SK-N-SH (cell line): ENCODE data around the gene EFHB. TPM values are rescaled to one million over a fixed set of nuclear protein-coding genes. Genes with fewer than 3 reads are reported as not detected.

Source experiments
- CTCF ChIA-PET: fragments of 300-600, 350-600 bp; formaldehyde crosslinking; extraction: SDS; loops from one replicate; lab custom pipeline; 2021; lab: Yijun Ruan, JAX
- POLR2A ChIA-PET: fragments of 350-600 bp; sonication (Branson Sonifier 250); formaldehyde crosslinking; extraction: SDS; loops from one replicate; lab custom pipeline; 2020; ENCODE audit warnings: antibody characterized with exemption, inconsistent platforms; lab: Yijun Ruan, JAX
- DNase-seq: peaks from one replicate; pipeline ENCODE4 v3.0.0; 2012
- H2AFZ ChIP-seq: fragments of 200-600 bp; sonication (generic); 2 replicates; pipeline ENCODE4 v1.8.1; 2016; ENCODE audit warnings: antibody characterized with exemption, mild to moderate bottlenecking, low read depth
- H3F3A ChIP-seq: fragments of 200-600 bp; sonication (generic); replicated peaks from 2 replicates; pipeline ENCODE3; 2016; ENCODE audit warnings: antibody characterized with exemption, mild to moderate bottlenecking; ENCODE audit not compliant: insufficient read depth
- H3K27ac ChIP-seq, 2 experiments: fragments of 200-500 bp in 1 of 2; fragments of 200-600 bp in 1 of 2; sonication (Bioruptor generic) in 1 of 2; sonication (generic), shearing (Covaris generic) in 1 of 2; 2 replicates each; pipeline versions ENCODE4 v1.5.1 to v1.6.1; 2014 to 2016; ENCODE audit warnings: low read depth in 2 of 2, inconsistent platforms in 1 of 2, low read length in 1 of 2, mild to moderate bottlenecking in 1 of 2, mixed read lengths in 1 of 2
- H3K27me3 ChIP-seq: fragments of 200-600 bp; sonication (generic), shearing (Covaris generic); 2 replicates; pipeline ENCODE4 v1.6.1; 2016; ENCODE audit warnings: mixed run types; ENCODE audit not compliant: insufficient read depth
- H3K36me3 ChIP-seq, 2 experiments: fragments of 200-500 bp in 1 of 2; fragments of 200-600 bp in 1 of 2; sonication (Bioruptor generic) in 1 of 2; sonication (generic) in 1 of 2; replicated peaks in 1 of 2; 2 replicates each; pipeline versions ENCODE3 to v1.5.1; 2014 to 2016; ENCODE audit warnings: low read length in 1 of 2, mild to moderate bottlenecking in 1 of 2; ENCODE audit not compliant: insufficient read depth in 2 of 2, control insufficient read depth in 1 of 2
- H3K4me1 ChIP-seq, 2 experiments: fragments of 200-500 bp in 1 of 2; fragments of 200-600 bp in 1 of 2; sonication (Bioruptor generic) in 1 of 2; sonication (generic), shearing (Covaris generic) in 1 of 2; 2 replicates each; pipeline versions ENCODE4 v1.5.1 to v1.6.1; 2014 to 2016; ENCODE audit warnings: low read depth in 1 of 2, low read length in 1 of 2, mixed run types in 1 of 2; ENCODE audit not compliant: insufficient read depth in 2 of 2, control insufficient read depth in 1 of 2
- H3K4me2 ChIP-seq: fragments of 200-600 bp; sonication (generic), shearing (Covaris generic); 2 replicates; pipeline ENCODE4 v1.6.1; 2017; ENCODE audit warnings: mixed run types
- H3K4me3 ChIP-seq, 2 experiments: fragments of 200-500 bp in 1 of 2; fragments of 200-600 bp in 1 of 2; sonication (Bioruptor generic) in 1 of 2; sonication (generic), shearing (Covaris generic) in 1 of 2; 2 replicates each; pipeline versions ENCODE4 v1.5.1 to v1.8.1; 2014 to 2016; ENCODE audit warnings: low read depth in 2 of 2, inconsistent platforms in 1 of 2, low read length in 1 of 2, mild to moderate bottlenecking in 1 of 2, mixed read lengths in 1 of 2, moderate library complexity in 1 of 2
- H3K79me2 ChIP-seq: fragments of 200-600 bp; sonication (generic); 2 replicates; pipeline ENCODE4 v1.8.1; 2017; ENCODE audit warnings: mild to moderate bottlenecking; ENCODE audit not compliant: insufficient read depth
- H3K9ac ChIP-seq: fragments of 200-600 bp; sonication (generic); 2 replicates; pipeline ENCODE4 v1.6.1; 2017; ENCODE audit warnings: mixed run types
- H3K9me2 ChIP-seq: fragments of 200-600 bp; sonication (generic); 2 replicates; pipeline ENCODE4 v1.6.1; 2017; ENCODE audit warnings: mixed run types
- H3K9me3 ChIP-seq: fragments of 200-600 bp; sonication (generic); 2 replicates; pipeline ENCODE4 v1.6.1; 2017; ENCODE audit warnings: mixed run types, mild to moderate bottlenecking, moderate library complexity
- H4K20me1 ChIP-seq: fragments of 200-600 bp; sonication (generic); 2 replicates; pipeline ENCODE4 v1.6.1; 2017; ENCODE audit warnings: mild to moderate bottlenecking, mixed run types; ENCODE audit not compliant: insufficient read depth
- EP300 ChIP-seq, 2 experiments: IDR thresholded peaks; 2 replicates each; pipeline versions ENCODE4 v1.4.0 to v1.6.1; 2012; ENCODE audit warnings: borderline replicate concordance in 1 of 2, low read depth in 1 of 2, low read length in 1 of 2
- FOSL2 ChIP-seq: IDR thresholded peaks from 2 replicates; pipeline ENCODE4 v1.4.0; 2012; ENCODE audit warnings: low read depth, mild to moderate bottlenecking, moderate library complexity, borderline replicate concordance
- FOXM1 ChIP-seq: IDR thresholded peaks from 2 replicates; pipeline ENCODE4 v1.4.0; 2012; ENCODE audit warnings: low read depth, mild to moderate bottlenecking
- JUND ChIP-seq: IDR thresholded peaks from 2 replicates; pipeline ENCODE4 v1.4.0; 2012
- SIN3A ChIP-seq: IDR thresholded peaks from 2 replicates; pipeline ENCODE4 v1.6.1; 2012; ENCODE audit warnings: low read depth, mild to moderate bottlenecking, low read length, moderate library complexity, borderline replicate concordance
- SMC3 ChIP-seq: IDR thresholded peaks from 2 replicates; pipeline ENCODE4 v1.6.1; 2012; ENCODE audit warnings: low read depth, low read length, improper control_type of control experiment
- TCF12 ChIP-seq: IDR thresholded peaks from 2 replicates; pipeline ENCODE4 v1.4.0; 2012
- TEAD4 ChIP-seq: IDR thresholded peaks from 2 replicates; pipeline ENCODE4 v1.4.0; 2012; ENCODE audit warnings: mild to moderate bottlenecking, borderline replicate concordance; ENCODE audit not compliant: insufficient read depth
- YY1 ChIP-seq: IDR thresholded peaks from 2 replicates; pipeline ENCODE4 v1.4.0; 2012; ENCODE audit warnings: low read depth, mild to moderate bottlenecking
- WGBS: methylation state at CpG from one replicate; pipeline ENCODE4 v1.1.6; 2017; ENCODE audit warnings: low lambda C conversion rate; 5-methylcytosine and 5-hydroxymethylcytosine counted together
- polyA plus RNA-seq, 3 experiments: library from polyadenylated mRNA; depleted of rRNA; stranded (reverse); fragments of >200 nt; gene quantifications; 2 replicates each; pipeline ENCODE4 v1.2.3, GENCODE V29; 2012
- TF ChIP-seq, protein P1 (sequence below): IDR thresholded peaks from 2 replicates; pipeline ENCODE4 v1.4.0; 2012; ENCODE audit warnings: low read depth, borderline replicate concordance
- TF ChIP-seq, protein P2 (sequence below): fragments of 150-350 bp; IDR thresholded peaks from 2 replicates; pipeline ENCODE4 v1.6.1; 2016; ENCODE audit warnings: mild to moderate bottlenecking, low read depth, low read length
- TF ChIP-seq, protein P3 (sequence below): IDR thresholded peaks from 2 replicates; pipeline ENCODE4 v1.6.1; 2012; ENCODE audit warnings: mild to moderate bottlenecking, low read depth, low read length, moderate library complexity
- TF ChIP-seq, protein P4 (sequence below): IDR thresholded peaks from 2 replicates; pipeline ENCODE4; 2012

Gene EFHB
- polyA plus RNA-seq, 1 of the 3 experiments (the other 2 are of a cell fraction): 0.58 TPM

DNA sequence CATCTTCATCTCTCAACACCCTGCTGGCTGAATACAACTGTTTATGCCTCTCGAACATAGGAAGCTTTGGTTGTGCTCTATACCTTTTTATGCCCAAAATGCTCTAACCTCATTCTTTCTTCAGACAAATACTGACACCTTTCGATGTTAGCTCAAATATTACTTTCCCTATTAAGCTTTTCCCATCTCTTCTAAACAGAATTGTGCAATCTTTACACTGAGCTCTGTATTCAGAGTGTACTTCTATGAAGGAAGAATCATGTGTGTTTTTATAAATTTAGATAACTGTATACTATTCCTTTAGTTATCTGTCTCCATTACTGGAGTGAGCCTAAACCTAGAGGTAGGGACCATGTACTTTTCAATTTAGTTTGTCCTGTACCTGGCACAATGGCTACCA lies 1.6 kb downstream of the EFHB start:
- H3K4me2 ChIP-seq: peak overlapping the region; percentile 17; the same call in 1 of the 2 replicates
- no peaks in the 10 kb centered on the region for H3K36me3 ChIP-seq
- H3K4me1 ChIP-seq: peaks cover 0 to 4% of the 10 kb centered on the region in 2 experiments; a peak in 1 of 4 replicates
- TF ChIP-seq, protein P1, sequence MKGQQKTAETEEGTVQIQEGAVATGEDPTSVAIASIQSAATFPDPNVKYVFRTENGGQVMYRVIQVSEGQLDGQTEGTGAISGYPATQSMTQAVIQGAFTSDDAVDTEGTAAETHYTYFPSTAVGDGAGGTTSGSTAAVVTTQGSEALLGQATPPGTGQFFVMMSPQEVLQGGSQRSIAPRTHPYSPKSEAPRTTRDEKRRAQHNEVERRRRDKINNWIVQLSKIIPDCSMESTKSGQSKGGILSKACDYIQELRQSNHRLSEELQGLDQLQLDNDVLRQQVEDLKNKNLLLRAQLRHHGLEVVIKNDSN: no peak
- TF ChIP-seq SIN3A: no peak
- TF ChIP-seq JUND: no peak
- TF ChIP-seq SMC3: no peak
- TF ChIP-seq, protein P2, sequence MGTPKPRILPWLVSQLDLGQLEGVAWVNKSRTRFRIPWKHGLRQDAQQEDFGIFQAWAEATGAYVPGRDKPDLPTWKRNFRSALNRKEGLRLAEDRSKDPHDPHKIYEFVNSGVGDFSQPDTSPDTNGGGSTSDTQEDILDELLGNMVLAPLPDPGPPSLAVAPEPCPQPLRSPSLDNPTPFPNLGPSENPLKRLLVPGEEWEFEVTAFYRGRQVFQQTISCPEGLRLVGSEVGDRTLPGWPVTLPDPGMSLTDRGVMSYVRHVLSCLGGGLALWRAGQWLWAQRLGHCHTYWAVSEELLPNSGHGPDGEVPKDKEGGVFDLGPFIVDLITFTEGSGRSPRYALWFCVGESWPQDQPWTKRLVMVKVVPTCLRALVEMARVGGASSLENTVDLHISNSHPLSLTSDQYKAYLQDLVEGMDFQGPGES: no peak
- TF ChIP-seq, protein P3, sequence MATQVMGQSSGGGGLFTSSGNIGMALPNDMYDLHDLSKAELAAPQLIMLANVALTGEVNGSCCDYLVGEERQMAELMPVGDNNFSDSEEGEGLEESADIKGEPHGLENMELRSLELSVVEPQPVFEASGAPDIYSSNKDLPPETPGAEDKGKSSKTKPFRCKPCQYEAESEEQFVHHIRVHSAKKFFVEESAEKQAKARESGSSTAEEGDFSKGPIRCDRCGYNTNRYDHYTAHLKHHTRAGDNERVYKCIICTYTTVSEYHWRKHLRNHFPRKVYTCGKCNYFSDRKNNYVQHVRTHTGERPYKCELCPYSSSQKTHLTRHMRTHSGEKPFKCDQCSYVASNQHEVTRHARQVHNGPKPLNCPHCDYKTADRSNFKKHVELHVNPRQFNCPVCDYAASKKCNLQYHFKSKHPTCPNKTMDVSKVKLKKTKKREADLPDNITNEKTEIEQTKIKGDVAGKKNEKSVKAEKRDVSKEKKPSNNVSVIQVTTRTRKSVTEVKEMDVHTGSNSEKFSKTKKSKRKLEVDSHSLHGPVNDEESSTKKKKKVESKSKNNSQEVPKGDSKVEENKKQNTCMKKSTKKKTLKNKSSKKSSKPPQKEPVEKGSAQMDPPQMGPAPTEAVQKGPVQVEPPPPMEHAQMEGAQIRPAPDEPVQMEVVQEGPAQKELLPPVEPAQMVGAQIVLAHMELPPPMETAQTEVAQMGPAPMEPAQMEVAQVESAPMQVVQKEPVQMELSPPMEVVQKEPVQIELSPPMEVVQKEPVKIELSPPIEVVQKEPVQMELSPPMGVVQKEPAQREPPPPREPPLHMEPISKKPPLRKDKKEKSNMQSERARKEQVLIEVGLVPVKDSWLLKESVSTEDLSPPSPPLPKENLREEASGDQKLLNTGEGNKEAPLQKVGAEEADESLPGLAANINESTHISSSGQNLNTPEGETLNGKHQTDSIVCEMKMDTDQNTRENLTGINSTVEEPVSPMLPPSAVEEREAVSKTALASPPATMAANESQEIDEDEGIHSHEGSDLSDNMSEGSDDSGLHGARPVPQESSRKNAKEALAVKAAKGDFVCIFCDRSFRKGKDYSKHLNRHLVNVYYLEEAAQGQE: no peak
- no peak for TF ChIP-seq FOXM1
- no peak overlapping the region for H2AFZ ChIP-seq
- no peaks in the 10 kb centered on the region for H3K9me3 ChIP-seq
- ChIA-PET CTCF (no interaction called here), POLR2A (no interaction called here)
- H3K4me3 ChIP-seq: no peak overlapping the region
- H3K27me3 ChIP-seq: no peaks in the 10 kb centered on the region
- no peaks in the 10 kb centered on the region for H4K20me1 ChIP-seq
- H3K9ac ChIP-seq: no peak overlapping the region
- WGBS: 94% methylated on average over 2 of the region's 2 CpGs
- H3K79me2 ChIP-seq: no peaks in the 10 kb centered on the region
- no peaks in the 10 kb centered on the region for H3K9me2 ChIP-seq
- H3F3A ChIP-seq: peaks cover 3% of the 10 kb centered on the region
- DNase-seq: no peak
- H3K27ac ChIP-seq: no peak overlapping the region

DNA sequence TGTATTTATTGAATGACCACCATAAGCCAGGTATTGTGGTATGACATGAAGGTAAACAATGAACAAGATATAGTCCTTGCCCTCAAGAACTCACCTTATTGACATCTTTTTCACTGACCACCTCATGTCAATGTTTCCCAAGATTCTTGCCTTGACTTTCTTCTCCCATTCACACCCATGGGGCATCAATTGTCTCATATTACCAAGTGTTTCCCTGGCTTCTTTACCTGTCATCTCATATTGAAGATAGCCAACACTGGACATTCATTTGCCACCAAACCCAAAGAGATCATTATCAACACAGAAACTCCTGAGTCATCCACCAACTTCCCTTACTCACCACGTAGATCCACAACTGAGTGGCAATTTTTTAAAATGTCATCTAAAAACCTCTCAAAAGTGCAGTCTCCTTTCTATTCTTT lies 2.2 kb downstream of the EFHB start:
- TF ChIP-seq TCF12: peak; percentile 70
- TF ChIP-seq TEAD4: no peak
- peak in 1 of 2 experiments; percentile 30; a peak in 1 of 4 replicates for TF ChIP-seq EP300 (IDR thresholded peaks at IDR 0.05; ENCODE audit: borderline replicate concordance in 1 of 2, low read depth in 1 of 2, low read length in 1 of 2)
- TF ChIP-seq YY1: no peak
- peak; percentile 48; the same call in 1 of the 2 replicates for TF ChIP-seq FOSL2
- TF ChIP-seq JUND: peak; percentile 47
- TF ChIP-seq, protein P4, sequence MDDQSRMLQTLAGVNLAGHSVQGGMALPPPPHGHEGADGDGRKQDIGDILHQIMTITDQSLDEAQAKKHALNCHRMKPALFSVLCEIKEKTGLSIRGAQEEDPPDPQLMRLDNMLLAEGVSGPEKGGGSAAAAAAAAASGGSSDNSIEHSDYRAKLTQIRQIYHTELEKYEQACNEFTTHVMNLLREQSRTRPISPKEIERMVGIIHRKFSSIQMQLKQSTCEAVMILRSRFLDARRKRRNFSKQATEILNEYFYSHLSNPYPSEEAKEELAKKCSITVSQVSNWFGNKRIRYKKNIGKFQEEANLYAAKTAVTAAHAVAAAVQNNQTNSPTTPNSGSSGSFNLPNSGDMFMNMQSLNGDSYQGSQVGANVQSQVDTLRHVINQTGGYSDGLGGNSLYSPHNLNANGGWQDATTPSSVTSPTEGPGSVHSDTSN: peak; percentile 69
- WGBS: 8% methylated on average over 1 of the region's 1 CpG
- Histone ChIP-seq H3K27me3 (no peaks in the 10 kb centered on the region), H4K20me1 (no peaks in the 10 kb centered on the region), H3K27ac (no peak overlapping the region), H3K4me3 (no peak overlapping the region), H3K9me3 (no peaks in the 10 kb centered on the region), H3K4me2 (peak overlapping the region; percentile 17; the same call in 1 of the 2 replicates), H3K9ac (no peak overlapping the region), H3K9me2 (no peaks in the 10 kb centered on the region), H3K4me1 (peaks cover 0 to 4% of the 10 kb centered on the region in 2 experiments; a peak in 1 of 4 replicates), H3K79me2 (no peaks in the 10 kb centered on the region), H3K36me3 (no peaks in the 10 kb centered on the region), H2AFZ (no peak overlapping the region), H3F3A (peaks cover 3% of the 10 kb centered on the region)
- POLR2A ChIA-PET: no interaction called here
- DNase-seq: no peak
- CTCF ChIA-PET: no interaction called here
